Right atrium auricular region (tissue), 2 donors: ENCODE measurements around the gene RIPOR3. TPM values are rescaled to one million over a fixed set of nuclear protein-coding genes. Genes with fewer than 3 reads are reported as not detected.
"Not testable (repeated sequence)": the region's sequence is repeated elsewhere in the genome, so short reads cannot be mapped to it uniquely, and the experiment has no call there.

Source experiments
- DNase-seq: peaks from one replicate; pipeline ENCODE4 v3.0.0-alpha.2; 2019; ENCODE audit warnings: low spot score
- H3K27ac ChIP-seq, 2 donors: fragments of 200-600 bp; sonication (generic); 1 replicate in 1 of 2; 2 replicates in 1 of 2; pipeline ENCODE4 v1.5.1; 2016 to 2019
- H3K27me3 ChIP-seq, 2 donors: fragments of 200-600 bp; sonication (generic); one replicate each; pipeline versions ENCODE4 v1.5.1 to v1.6.0; 2017 to 2019
- H3K36me3 ChIP-seq: fragments of 200-600 bp; sonication (generic); one replicate; pipeline ENCODE4 v1.5.1; 2016
- H3K4me1 ChIP-seq, 2 donors: fragments of 200-600 bp; sonication (generic); one replicate each; pipeline versions ENCODE4 v1.5.1 to v1.6.0; 2017 to 2019
- H3K4me3 ChIP-seq, 2 donors: fragments of 200-600 bp; sonication (generic); 1 replicate in 1 of 2; 2 replicates in 1 of 2; pipeline ENCODE4 v1.5.1; 2017 to 2019; ENCODE audit warnings: mild to moderate bottlenecking in 1 of 2, moderate library complexity in 1 of 2
- H3K9me3 ChIP-seq, 2 donors: fragments of 200-600 bp; sonication (generic); one replicate each; pipeline ENCODE4 v1.5.1; 2019
- total RNA-seq, 2 donors: library from RNA; depleted of rRNA; stranded (reverse); fragments of >200 nt; gene quantifications; one replicate each; pipeline ENCODE4 v1.1.0, GENCODE V29; 2016
- TF ChIP-seq, protein P1 (sequence below), 2 donors: fragments of 200-600 bp; sonication (generic); IDR thresholded peaks; one replicate each; pipeline ENCODE4 v1.5.1; 2019; ENCODE audit warnings: antibody characterized with exemption in 2 of 2

RIPOR3 gene
- total RNA-seq, 2 donors from 2014 or later = 2.9 to 4.7 TPM

DNA sequence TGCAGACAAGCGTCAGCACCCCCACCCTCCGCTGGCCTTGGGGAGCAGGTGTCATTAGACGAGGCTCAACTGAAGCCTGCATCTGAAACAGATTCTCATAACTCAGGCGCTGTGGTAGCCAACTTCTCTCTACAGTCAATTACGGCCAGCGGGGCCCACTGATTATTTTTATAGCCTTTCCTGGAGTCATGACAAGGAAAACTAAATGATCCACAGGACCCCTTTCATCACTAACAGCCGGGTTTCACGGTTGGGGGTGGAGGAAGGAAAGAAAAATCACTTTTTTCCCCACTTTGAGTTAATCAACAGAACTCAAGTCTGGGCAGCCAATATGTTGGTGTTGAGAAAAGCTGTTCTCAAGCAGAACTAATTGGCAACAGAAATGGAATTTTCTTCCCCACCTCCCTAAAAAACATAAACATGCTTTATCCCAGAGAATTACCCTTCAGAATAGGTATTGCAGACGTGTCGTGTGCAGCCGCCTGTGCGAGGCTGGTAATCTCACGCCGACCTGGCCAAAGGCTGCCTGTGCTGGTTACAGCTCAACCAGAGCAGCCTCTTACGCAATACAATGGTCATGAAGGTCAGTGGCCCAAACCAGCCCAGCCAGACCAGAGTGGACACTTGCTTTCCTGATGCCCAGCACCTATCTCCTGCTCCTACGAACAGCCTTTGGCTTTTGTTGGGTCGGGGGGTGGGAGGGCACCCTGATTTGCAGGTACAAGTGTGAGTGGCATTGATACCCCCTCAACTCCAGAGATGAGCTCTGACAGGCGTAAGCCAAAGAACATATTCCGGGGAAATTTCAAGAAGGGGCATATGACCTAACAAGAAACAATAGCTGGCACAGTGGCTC is 11.0 kb downstream of the RIPOR3 start:
- Histone ChIP-seq H3K27ac (no peak overlapping the region), H3K9me3 (no peaks in the 10 kb centered on the region), H3K4me3 (no peak overlapping the region), H3K27me3 (no peaks in the 10 kb centered on the region), H3K36me3 (no peaks in the 10 kb centered on the region), H3K4me1 (peaks cover 0 to 12% of the 10 kb centered on the region in 2 donors)
- TF ChIP-seq, protein P1, sequence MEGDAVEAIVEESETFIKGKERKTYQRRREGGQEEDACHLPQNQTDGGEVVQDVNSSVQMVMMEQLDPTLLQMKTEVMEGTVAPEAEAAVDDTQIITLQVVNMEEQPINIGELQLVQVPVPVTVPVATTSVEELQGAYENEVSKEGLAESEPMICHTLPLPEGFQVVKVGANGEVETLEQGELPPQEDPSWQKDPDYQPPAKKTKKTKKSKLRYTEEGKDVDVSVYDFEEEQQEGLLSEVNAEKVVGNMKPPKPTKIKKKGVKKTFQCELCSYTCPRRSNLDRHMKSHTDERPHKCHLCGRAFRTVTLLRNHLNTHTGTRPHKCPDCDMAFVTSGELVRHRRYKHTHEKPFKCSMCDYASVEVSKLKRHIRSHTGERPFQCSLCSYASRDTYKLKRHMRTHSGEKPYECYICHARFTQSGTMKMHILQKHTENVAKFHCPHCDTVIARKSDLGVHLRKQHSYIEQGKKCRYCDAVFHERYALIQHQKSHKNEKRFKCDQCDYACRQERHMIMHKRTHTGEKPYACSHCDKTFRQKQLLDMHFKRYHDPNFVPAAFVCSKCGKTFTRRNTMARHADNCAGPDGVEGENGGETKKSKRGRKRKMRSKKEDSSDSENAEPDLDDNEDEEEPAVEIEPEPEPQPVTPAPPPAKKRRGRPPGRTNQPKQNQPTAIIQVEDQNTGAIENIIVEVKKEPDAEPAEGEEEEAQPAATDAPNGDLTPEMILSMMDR (IDR thresholded peaks at IDR 0.05) = no peak
- DNase-seq = no peak

DNA sequence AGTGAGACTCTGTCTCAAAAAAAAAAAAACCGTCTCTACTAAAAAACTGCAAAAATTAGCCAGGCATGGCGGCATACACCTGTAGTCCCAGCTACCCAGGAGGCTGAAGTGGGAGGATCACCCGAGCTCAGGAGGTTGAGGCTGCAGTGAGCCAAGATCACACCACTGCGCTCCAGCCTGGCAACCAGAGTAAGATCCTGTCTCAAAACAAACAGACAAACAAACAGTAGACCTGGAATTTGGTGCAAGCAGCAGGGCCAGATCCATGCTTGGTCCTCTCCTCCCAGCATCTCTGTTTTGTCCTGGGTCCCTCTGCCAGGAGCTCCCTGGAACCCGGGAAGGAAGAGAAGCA is 11.6 kb downstream of the RIPOR3 start:
- Histone ChIP-seq H3K9me3 (no peaks in the 10 kb centered on the region), H3K36me3 (no peaks in the 10 kb centered on the region), H3K4me1 (peaks cover 0 to 12% of the 10 kb centered on the region in 2 donors), H3K27ac (no peak overlapping the region), H3K27me3 (no peaks in the 10 kb centered on the region), H3K4me3 (no peak overlapping the region)
- TF ChIP-seq, protein P1 (IDR thresholded peaks at IDR 0.05) = no peak
- DNase-seq = no peak

DNA sequence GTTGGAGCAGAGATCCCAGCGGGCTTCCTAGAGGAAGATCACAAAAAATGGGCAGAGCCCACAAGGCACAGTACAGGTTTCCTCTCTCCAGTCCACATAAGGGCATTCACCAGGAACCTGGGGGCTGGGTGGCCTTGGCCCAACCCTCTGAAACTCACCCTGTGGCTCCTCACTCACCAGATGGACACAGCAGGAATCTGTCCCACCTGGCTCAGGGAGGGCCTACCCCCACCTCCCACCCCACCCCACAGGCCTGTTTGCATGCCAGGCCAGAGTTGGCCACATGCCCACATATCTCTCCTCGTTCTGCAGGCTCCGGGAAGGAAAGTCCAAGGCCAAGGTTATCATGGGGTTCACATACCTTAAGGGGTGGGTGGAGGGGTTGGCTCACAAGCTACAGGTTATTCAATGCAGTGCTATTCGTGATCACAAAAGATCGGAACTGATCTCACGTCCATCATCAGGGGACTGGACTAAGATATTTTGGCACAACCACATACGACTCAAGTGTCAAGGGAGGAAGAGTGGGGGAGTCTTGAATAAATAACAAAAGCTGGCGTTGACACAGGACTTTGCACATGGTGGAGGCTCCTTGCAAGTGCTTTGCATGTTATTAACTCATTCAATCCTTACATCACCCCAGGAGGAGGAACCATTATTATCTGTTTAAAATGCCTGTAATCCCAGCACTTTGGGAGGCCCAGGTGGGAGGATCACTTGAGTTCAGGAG is 13.0 kb downstream of the RIPOR3 start:
- Histone ChIP-seq H3K4me1 (peaks cover 0 to 12% of the 10 kb centered on the region in 2 donors), H3K4me3 (no peak overlapping the region), H3K36me3 (no peaks in the 10 kb centered on the region), H3K9me3 (no peaks in the 10 kb centered on the region), H3K27me3 (no peaks in the 10 kb centered on the region), H3K27ac (no peak overlapping the region)
- TF ChIP-seq, protein P1 (IDR thresholded peaks at IDR 0.05) = no peak
- DNase-seq = no peak

DNA sequence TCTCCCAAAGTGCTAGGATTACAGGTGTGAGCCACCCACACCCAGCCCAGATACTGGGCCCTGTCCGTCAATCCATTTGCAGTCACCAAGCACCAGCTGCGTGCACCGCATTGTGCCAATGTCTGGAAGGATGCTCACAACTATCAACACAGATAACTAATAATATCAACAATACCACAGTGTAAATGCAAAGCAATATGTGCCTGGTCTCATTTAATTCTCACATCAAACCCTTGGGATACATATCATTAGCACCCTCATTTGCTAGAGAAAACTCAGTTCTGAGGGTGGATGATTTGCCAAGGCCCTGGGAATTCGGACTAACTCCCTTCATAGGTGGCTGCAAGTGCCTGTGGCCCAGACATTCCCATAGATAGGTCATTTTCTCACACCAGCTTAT is 14.5 kb downstream of the RIPOR3 start:
- Histone ChIP-seq H3K4me1 (peaks cover 0 to 12% of the 10 kb centered on the region in 2 donors), H3K27me3 (no peaks in the 10 kb centered on the region), H3K27ac (no peak overlapping the region), H3K9me3 (no peaks in the 10 kb centered on the region), H3K4me3 (no peak overlapping the region), H3K36me3 (no peaks in the 10 kb centered on the region)
- TF ChIP-seq, protein P1 (IDR thresholded peaks at IDR 0.05) = no peak
- DNase-seq = no peak

DNA sequence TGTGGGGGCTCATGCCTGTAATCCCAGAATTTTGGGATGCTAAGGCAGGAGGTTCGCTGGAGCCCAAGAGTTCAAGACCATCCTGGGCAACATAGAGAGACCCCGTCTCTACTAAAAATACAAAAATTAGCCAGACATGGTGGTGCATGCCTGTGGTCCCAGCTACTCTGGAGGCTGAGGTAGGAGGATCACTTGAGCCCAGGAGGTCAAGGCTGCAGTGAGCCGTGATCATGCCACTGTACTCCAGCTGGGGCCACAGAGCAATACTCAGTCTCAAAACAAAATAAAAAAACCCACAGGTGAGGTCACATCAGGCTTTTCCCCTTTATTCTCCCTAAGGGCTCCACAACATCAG is 15.0 kb downstream of the RIPOR3 start:
- H3K27me3 ChIP-seq = not testable (repeated sequence)

DNA sequence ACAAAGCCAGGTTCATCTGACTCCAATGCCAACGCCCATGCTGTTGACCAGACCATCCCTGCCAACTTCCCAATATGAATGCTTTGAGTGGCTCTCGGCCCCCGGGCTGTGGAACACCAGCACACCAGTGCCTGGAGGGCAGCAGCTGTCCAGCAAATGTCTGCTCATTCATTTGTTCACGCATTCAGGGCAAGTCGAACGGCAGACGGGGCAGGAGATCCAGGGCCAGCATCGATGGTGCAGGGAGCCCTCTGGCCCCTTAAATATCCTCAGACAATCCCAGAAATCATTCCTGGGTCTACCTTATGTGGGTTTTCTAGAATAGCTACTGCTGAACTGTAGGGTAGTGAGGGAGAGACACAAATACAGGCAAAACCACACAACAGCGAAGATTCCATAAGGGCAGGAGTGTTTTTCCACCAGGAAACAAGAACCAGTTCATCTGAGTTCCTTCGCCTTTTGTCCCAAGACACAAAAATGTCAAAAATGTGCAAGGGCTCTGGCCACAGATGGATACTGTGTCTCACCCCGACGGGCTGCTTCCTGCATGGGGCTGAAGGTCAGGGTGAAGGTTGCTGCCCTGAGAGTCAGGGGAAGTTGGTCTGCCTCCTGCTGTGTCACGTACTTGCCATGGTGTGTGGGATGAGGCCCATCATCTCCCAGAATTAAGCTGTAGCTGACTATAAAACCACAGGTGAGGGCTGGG is 15.5 kb downstream of the RIPOR3 start:
- DNase-seq = no peak
- TF ChIP-seq, protein P1 (IDR thresholded peaks at IDR 0.05) = no peak
- Histone ChIP-seq H3K36me3 (no peaks in the 10 kb centered on the region), H3K27ac (no peak overlapping the region), H3K9me3 (no peaks in the 10 kb centered on the region), H3K27me3 (no peaks in the 10 kb centered on the region), H3K4me3 (no peak overlapping the region), H3K4me1 (peaks cover 0 to 12% of the 10 kb centered on the region in 2 donors)

More for the DNA sequence above, 15.0 kb downstream of the RIPOR3 start:
- H3K4me1 ChIP-seq = peaks cover 0 to 12% of the 10 kb centered on the region in 2 donors
- not testable (repeated sequence) for H3K36me3 ChIP-seq, H3K9me3 ChIP-seq, H3K27ac ChIP-seq, H3K4me3 ChIP-seq, DNase-seq
